Spleen (tissue), 7 donors: ENCODE data around the gene TIGIT.

Experiments
- POLR2A ChIP-seq, 3 donors: fragments of 450-650 bp; IDR thresholded peaks; one replicate each; pipeline ENCODE4 v1.5.1; 2017; ENCODE audit warnings: antibody characterized with exemption in 3 of 3, mild to moderate bottlenecking in 1 of 3
- POLR2AphosphoS5 ChIP-seq, 3 donors: sonication (generic); formaldehyde crosslinking; IDR thresholded peaks; one replicate each; pipeline ENCODE4 v1.5.1; 2017; ENCODE audit warnings: antibody characterized with exemption in 3 of 3
- TF ChIP-seq, protein P1 (sequence below), 11 experiments: fragments of 200-600 bp in 7 of 11; fragments of 450-650 bp in 4 of 11; sonication (generic) in 4 of 11; IDR thresholded peaks in 8 of 11; conservative IDR thresholded peaks in 3 of 11; 1 replicate in 7 of 11; 2 replicates in 4 of 11; pipeline versions ENCODE4 v1.4.0 to v1.8.0; 2016 to 2021; ENCODE audit warnings: antibody characterized with exemption in 11 of 11, inconsistent platforms in 4 of 11, mild to moderate bottlenecking in 1 of 11
- donor health status: DM: no; HTN: no; CAD: no; lungs with moderate emphysema.
- donor health status: DM: no; HTN: no; CAD: no.
- donor health status: DM: no; HTN: no; CAD: no.

DNA sequence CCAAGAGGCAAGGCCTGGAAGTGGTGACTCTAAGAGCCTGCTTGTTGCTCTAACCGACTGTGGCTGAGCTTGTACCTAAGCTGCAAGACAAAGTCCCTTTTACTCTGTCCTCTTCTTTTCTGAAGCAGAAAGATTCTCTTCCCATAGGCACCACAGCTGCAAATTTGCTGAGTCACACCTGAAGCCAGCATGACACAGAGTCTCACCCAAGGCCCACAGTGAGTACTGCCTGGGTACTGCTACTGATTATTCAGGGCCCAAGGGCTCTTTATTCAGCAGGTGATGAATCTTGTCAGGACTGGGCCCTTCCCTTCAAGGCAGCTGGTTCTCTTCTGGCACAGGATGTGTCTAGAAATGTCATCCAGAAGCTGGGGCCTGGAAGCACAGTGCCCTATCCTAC, 18.9 kb upstream of the TIGIT start:
- TF ChIP-seq, protein P1, sequence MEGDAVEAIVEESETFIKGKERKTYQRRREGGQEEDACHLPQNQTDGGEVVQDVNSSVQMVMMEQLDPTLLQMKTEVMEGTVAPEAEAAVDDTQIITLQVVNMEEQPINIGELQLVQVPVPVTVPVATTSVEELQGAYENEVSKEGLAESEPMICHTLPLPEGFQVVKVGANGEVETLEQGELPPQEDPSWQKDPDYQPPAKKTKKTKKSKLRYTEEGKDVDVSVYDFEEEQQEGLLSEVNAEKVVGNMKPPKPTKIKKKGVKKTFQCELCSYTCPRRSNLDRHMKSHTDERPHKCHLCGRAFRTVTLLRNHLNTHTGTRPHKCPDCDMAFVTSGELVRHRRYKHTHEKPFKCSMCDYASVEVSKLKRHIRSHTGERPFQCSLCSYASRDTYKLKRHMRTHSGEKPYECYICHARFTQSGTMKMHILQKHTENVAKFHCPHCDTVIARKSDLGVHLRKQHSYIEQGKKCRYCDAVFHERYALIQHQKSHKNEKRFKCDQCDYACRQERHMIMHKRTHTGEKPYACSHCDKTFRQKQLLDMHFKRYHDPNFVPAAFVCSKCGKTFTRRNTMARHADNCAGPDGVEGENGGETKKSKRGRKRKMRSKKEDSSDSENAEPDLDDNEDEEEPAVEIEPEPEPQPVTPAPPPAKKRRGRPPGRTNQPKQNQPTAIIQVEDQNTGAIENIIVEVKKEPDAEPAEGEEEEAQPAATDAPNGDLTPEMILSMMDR (IDR thresholded peaks at IDR 0.05 in 8 of 11, conservative IDR thresholded peaks at IDR 0.05 in 3 of 11) = no peak
- TF ChIP-seq POLR2AphosphoS5 (IDR thresholded peaks at IDR 0.05) = no peak
- TF ChIP-seq POLR2A (IDR thresholded peaks at IDR 0.05) = no peak
